Right renal cortex interstitium (tissue), 3 donors: ENCODE measurements around the gene RCC1. TPM values are rescaled to one million over a fixed set of nuclear protein-coding genes. Genes with fewer than 3 reads are reported as not detected.
"Not testable (repeated sequence)": the region's sequence is repeated elsewhere in the genome, so short reads cannot be mapped to it uniquely, and the experiment has no call there.

Experiments
- DNase-seq, 3 donors: peaks; one replicate each; pipeline ENCODE4 v3.0.0-alpha.2; 2013; ENCODE audit warnings: low read depth in 3 of 3, low spot score in 2 of 3
- polyA plus RNA-seq, 3 donors: library from polyadenylated mRNA; unstranded; fragments of 120-200 nt; gene quantifications; one replicate each; pipeline ENCODE4 v1.2.1, GENCODE V29; 2013; ENCODE audit not compliant: insufficient read length in 3 of 3

Gene RCC1
- polyA plus RNA-seq, 3 donors, result 31.7 to 35.8 (median 34.2) TPM

- no peak for DNase-seq
Measured at GRCh38 chr1:28510970-28511440, 5.2 kb downstream of the RCC1 start.

- DNase-seq, result no peak
Measured at GRCh38 chr1:28512058-28512611, 6.3 kb downstream of the RCC1 start.

GRCh38 chr1:28514445-28514933, 8.6 kb downstream of the RCC1 start:
- DNase-seq, result not testable (repeated sequence)

- no peak for DNase-seq
Measured at GRCh38 chr1:28516518-28516956, 10.7 kb downstream of the RCC1 start.

- no peak for DNase-seq
Measured at GRCh38 chr1:28517649-28517999, 11.8 kb downstream of the RCC1 start.

- DNase-seq, result peak; percentile 76 to 79 (median 76)
Measured at GRCh38 chr1:28518000-28518744, 12.3 kb downstream of the RCC1 start.

GRCh38 chr1:28518745-28519341, 13.0 kb downstream of the RCC1 start:
- DNase-seq, result no peak

- no peak for DNase-seq
Measured at GRCh38 chr1:28519946-28520725, 14.3 kb downstream of the RCC1 start.

- not testable (repeated sequence) for DNase-seq
Measured at GRCh38 chr1:28520796-28521195, 15.0 kb downstream of the RCC1 start.

GRCh38 chr1:28521502-28522164, 15.8 kb downstream of the RCC1 start:
- no peak for DNase-seq

GRCh38 chr1:28522537-28522936, 16.7 kb downstream of the RCC1 start:
- DNase-seq, result not testable (repeated sequence)

- not testable (repeated sequence) for DNase-seq
Measured at GRCh38 chr1:28525002-28525642, 19.3 kb downstream of the RCC1 start.

GRCh38 chr1:28526886-28527285, 21.0 kb downstream of the RCC1 start:
- no peak for DNase-seq

GRCh38 chr1:28530456-28530855, 24.6 kb downstream of the RCC1 start:
- DNase-seq, result no peak

GRCh38 chr1:28534671-28535070, 28.8 kb downstream of the RCC1 start:
- DNase-seq, result no peak

GRCh38 chr1:28535180-28535579, 29.3 kb downstream of the RCC1 start:
- no peak for DNase-seq

GRCh38 chr1:28537457-28538199, 31.8 kb downstream of the RCC1 start:
- no peak for DNase-seq

- no peak for DNase-seq
Measured at GRCh38 chr1:28538286-28538685, 32.4 kb downstream of the RCC1 start.

GRCh38 chr1:28540651-28541050, 34.8 kb downstream of the RCC1 start:
- DNase-seq, result no peak
